CD4-positive, CD25-positive, alpha-beta regulatory T cell (primary cell): ENCODE results near the gene DLGAP4. TPM values are rescaled to one million over a fixed set of nuclear protein-coding genes. Genes with fewer than 3 reads are reported as not detected.

Experiments
- ATAC-seq, 2 donors: fragments of 150-1000 bp; cut with Tn5 transposase; one replicate each; pipeline ENCODE4 v1.10.0; 2021; ENCODE audit warnings: low read depth in 2 of 2, moderate number of reproducible peaks in 2 of 2, moderate library complexity in 1 of 2
- DNase-seq, 3 donors: peaks; one replicate each; pipeline versions ENCODE4 v3.0.0 to v3.0.0-alpha.2; 2012 to 2022; ENCODE audit warnings: mixed read lengths in 1 of 3
- H3K27ac ChIP-seq: one replicate; pipeline ENCODE4 v1.7.0; 2013; ENCODE audit warnings: mild to moderate bottlenecking, low read length; ENCODE audit not compliant: insufficient read depth, poor library complexity, severe bottlenecking
- H3K27me3 ChIP-seq: one replicate; pipeline ENCODE4 v1.7.0; 2013; ENCODE audit warnings: low read length; ENCODE audit not compliant: control insufficient read depth, insufficient read depth
- H3K36me3 ChIP-seq: one replicate; pipeline ENCODE4 v1.7.0; 2013; ENCODE audit warnings: mild to moderate bottlenecking, low read length, moderate library complexity; ENCODE audit not compliant: control insufficient read depth, insufficient read depth
- H3K4me1 ChIP-seq: 2 replicates; pipeline ENCODE4 v1.7.0; 2013; ENCODE audit warnings: mild to moderate bottlenecking, low read length; ENCODE audit not compliant: insufficient read depth, control insufficient read depth, poor library complexity, severe bottlenecking
- H3K4me3 ChIP-seq: one replicate; pipeline ENCODE4 v1.7.0; 2013; ENCODE audit warnings: low read depth, mild to moderate bottlenecking, low read length, moderate library complexity
- H3K9me3 ChIP-seq, 2 experiments: 1 replicate in 1 of 2; 2 replicates in 1 of 2; pipeline ENCODE4 v1.7.0; 2013; ENCODE audit warnings: low read length in 2 of 2, mild to moderate bottlenecking in 1 of 2, moderate library complexity in 1 of 2; ENCODE audit not compliant: control insufficient read depth in 2 of 2
- H3K27ac Mint-ChIP-seq, 3 donors: one replicate each; pipeline ENCODE4 v1.8.0; 2020 to 2022; ENCODE audit warnings: mild to moderate bottlenecking in 3 of 3, mixed read lengths in 3 of 3, moderate library complexity in 2 of 3
- H3K27me3 Mint-ChIP-seq: one replicate; pipeline ENCODE4 v1.8.0; 2022; ENCODE audit warnings: mild to moderate bottlenecking, mixed read lengths
- H3K36me3 Mint-ChIP-seq: one replicate; pipeline ENCODE4 v1.8.0; 2020; ENCODE audit warnings: mixed read lengths
- H3K4me1 Mint-ChIP-seq, 4 donors: one replicate each; pipeline ENCODE4 v1.8.0; 2020 to 2022; ENCODE audit warnings: mixed read lengths in 4 of 4, mild to moderate bottlenecking in 1 of 4
- H3K4me3 Mint-ChIP-seq, 4 donors: one replicate each; pipeline ENCODE4 v1.8.0; 2020 to 2022; ENCODE audit warnings: mild to moderate bottlenecking in 4 of 4, mixed read lengths in 4 of 4, moderate library complexity in 3 of 4
- H3K9me3 Mint-ChIP-seq, 7 donors: one replicate each; pipeline ENCODE4 v1.8.0; 2020 to 2022; ENCODE audit warnings: mixed read lengths in 7 of 7, mild to moderate bottlenecking in 3 of 7, moderate library complexity in 2 of 7
- polyA plus RNA-seq, 4 donors: library from polyadenylated mRNA; unstranded; fragments of 300-500 nt; fragmentation: Illumina TruSeq; gene quantifications; one replicate each; pipeline ENCODE4 v1.2.3, GENCODE V29; 2021
- total RNA-seq: library from RNA; stranded (reverse); gene quantifications from one replicate; pipeline ENCODE4 v1.2.3, GENCODE V29; 2022

Gene DLGAP4
- total and polyA plus RNA-seq, 5 donors from 2014 or later = 10.8 to 43.5 (median 14.7) TPM

- Histone ChIP-seq H3K4me1 (peaks cover 24% of the 10 kb centered on the region), H3K9me3 (no peaks in the 10 kb centered on the region), H3K27ac (peak overlapping the region; percentile 2), H3K27me3 (no peaks in the 10 kb centered on the region), H3K4me3 (no peak overlapping the region), H3K36me3 (peaks cover 30% of the 10 kb centered on the region)
- H3K27me3 Mint-ChIP-seq = no peaks in the 10 kb centered on the region
- DNase-seq (no peak), ATAC-seq (no peak)
- peaks cover 8% of the 10 kb centered on the region for H3K36me3 Mint-ChIP-seq
- peaks cover 0 to 47% (median 29%) of the 10 kb centered on the region in 4 donors for H3K4me1 Mint-ChIP-seq
- no peaks in the 10 kb centered on the region for H3K9me3 Mint-ChIP-seq
- peak overlapping the region in 1 of 4 donors; percentile 25 for H3K4me3 Mint-ChIP-seq
- H3K27ac Mint-ChIP-seq = peak overlapping the region; percentile 55 to 92 (median 77)
Measured at GRCh38 chr20:36493801-36494114, 187.6 kb downstream of the DLGAP4 start.

GRCh38 chr20:36496707-36497669 lies 190.8 kb downstream of the DLGAP4 start:
- Mint-ChIP-seq H3K9me3 (no peaks in the 10 kb centered on the region), H3K36me3 (peaks cover 15% of the 10 kb centered on the region), H3K27me3 (no peaks in the 10 kb centered on the region), H3K4me3 (no peak overlapping the region), H3K4me1 (peaks cover 6 to 39% (median 24%) of the 10 kb centered on the region in 4 donors), H3K27ac (no peak overlapping the region)
- no peak for ATAC-seq
- no peaks in the 10 kb centered on the region for H3K9me3 ChIP-seq
- H3K27me3 ChIP-seq = no peaks in the 10 kb centered on the region
- no peak for DNase-seq
- no peak overlapping the region for H3K4me3 ChIP-seq
- no peak overlapping the region for H3K27ac ChIP-seq
- H3K36me3 ChIP-seq = peaks cover 41% of the 10 kb centered on the region
- H3K4me1 ChIP-seq = peaks cover 22% of the 10 kb centered on the region

GRCh38 chr20:36497856-36498255 lies 191.7 kb downstream of the DLGAP4 start:
- H3K4me3 ChIP-seq = no peak overlapping the region
- H3K4me1 ChIP-seq = peaks cover 16% of the 10 kb centered on the region
- Mint-ChIP-seq H3K27ac (no peak overlapping the region), H3K4me1 (peaks cover 8 to 33% (median 19%) of the 10 kb centered on the region in 4 donors), H3K9me3 (no peaks in the 10 kb centered on the region), H3K4me3 (no peak overlapping the region), H3K27me3 (no peaks in the 10 kb centered on the region), H3K36me3 (peaks cover 15% of the 10 kb centered on the region)
- no peaks in the 10 kb centered on the region for H3K9me3 ChIP-seq
- no peak for DNase-seq
- H3K27me3 ChIP-seq = no peaks in the 10 kb centered on the region
- ATAC-seq = no peak
- H3K27ac ChIP-seq = no peak overlapping the region
- peaks cover 41% of the 10 kb centered on the region for H3K36me3 ChIP-seq

- no peak overlapping the region for H3K27ac ChIP-seq
- peak overlapping the region in 1 of 3 donors; percentile 75 for H3K27ac Mint-ChIP-seq
Measured at GRCh38 chr20:36498386-36499179, 192.4 kb downstream of the DLGAP4 start.

GRCh38 chr20:36499211-36499610 lies 193.1 kb downstream of the DLGAP4 start:
- H3K27ac ChIP-seq = no peak overlapping the region
- Mint-ChIP-seq H3K36me3 (peaks cover 21% of the 10 kb centered on the region), H3K9me3 (no peaks in the 10 kb centered on the region), H3K27ac (no peak overlapping the region), H3K27me3 (no peaks in the 10 kb centered on the region), H3K4me1 (peaks cover 8 to 23% (median 17%) of the 10 kb centered on the region in 4 donors), H3K4me3 (no peak overlapping the region)
- no peak for DNase-seq
- H3K4me3 ChIP-seq = no peak overlapping the region
- no peak for ATAC-seq
- no peaks in the 10 kb centered on the region for H3K9me3 ChIP-seq
- H3K4me1 ChIP-seq = peaks cover 11% of the 10 kb centered on the region
- H3K27me3 ChIP-seq = no peaks in the 10 kb centered on the region
- peaks cover 48% of the 10 kb centered on the region for H3K36me3 ChIP-seq

More at GRCh38 chr20:36498386-36499179, 192.4 kb downstream of the DLGAP4 start:
- Histone ChIP-seq H3K27me3 (no peaks in the 10 kb centered on the region), H3K4me1 (peaks cover 11% of the 10 kb centered on the region), H3K36me3 (peaks cover 46% of the 10 kb centered on the region), H3K4me3 (no peak overlapping the region), H3K9me3 (no peaks in the 10 kb centered on the region)
- Mint-ChIP-seq H3K9me3 (no peaks in the 10 kb centered on the region), H3K4me3 (no peak overlapping the region), H3K27me3 (no peaks in the 10 kb centered on the region), H3K36me3 (peaks cover 19% of the 10 kb centered on the region), H3K4me1 (peaks cover 8 to 29% (median 19%) of the 10 kb centered on the region in 4 donors)
- DNase-seq (no peak), ATAC-seq (no peak)

GRCh38 chr20:36499723-36500501 lies 193.8 kb downstream of the DLGAP4 start:
- Histone ChIP-seq H3K36me3 (peaks cover 51% of the 10 kb centered on the region), H3K9me3 (no peaks in the 10 kb centered on the region), H3K4me3 (no peak overlapping the region), H3K27me3 (no peaks in the 10 kb centered on the region), H3K4me1 (peaks cover 11% of the 10 kb centered on the region), H3K27ac (no peak overlapping the region)
- H3K4me3 Mint-ChIP-seq = no peak overlapping the region
- no peaks in the 10 kb centered on the region for H3K9me3 Mint-ChIP-seq
- DNase-seq = no peak
- H3K27me3 Mint-ChIP-seq = no peaks in the 10 kb centered on the region
- ATAC-seq = no peak
- H3K4me1 Mint-ChIP-seq = peaks cover 8 to 21% (median 15%) of the 10 kb centered on the region in 4 donors
- H3K27ac Mint-ChIP-seq = no peak overlapping the region
- H3K36me3 Mint-ChIP-seq = peaks cover 26% of the 10 kb centered on the region

- Mint-ChIP-seq H3K9me3 (no peaks in the 10 kb centered on the region), H3K36me3 (peaks cover 32% of the 10 kb centered on the region), H3K27ac (peak overlapping the region; percentile 81 to 93 (median 89)), H3K4me3 (peak overlapping the region in 1 of 4 donors; percentile 13), H3K27me3 (no peaks in the 10 kb centered on the region), H3K4me1 (peaks cover 14 to 29% (median 22%) of the 10 kb centered on the region in 4 donors)
- DNase-seq (peak in 2 of 3 donors; percentile 18 to 31), ATAC-seq (peak; percentile 54 to 57)
- no peaks in the 10 kb centered on the region for H3K27me3 ChIP-seq
- no peaks in the 10 kb centered on the region for H3K9me3 ChIP-seq
- H3K4me3 ChIP-seq = no peak overlapping the region
- H3K4me1 ChIP-seq = peaks cover 11% of the 10 kb centered on the region
- H3K27ac ChIP-seq = peak overlapping the region; percentile 51
- peaks cover 46% of the 10 kb centered on the region for H3K36me3 ChIP-seq
Measured at GRCh38 chr20:36501367-36502006, 195.3 kb downstream of the DLGAP4 start.
